Mucosa of rectum (tissue), 2 donors: Measurements from ENCODE around the gene PLPPR1.

ENCODE experiments used
- H3K27ac ChIP-seq, 2 donors: one replicate each; pipeline ENCODE4 v1.7.0; 2013; ENCODE audit warnings: inconsistent platforms in 2 of 2, low read depth in 2 of 2, low read length in 2 of 2
- H3K27me3 ChIP-seq, 2 donors: one replicate each; pipeline ENCODE4 v1.7.0; 2013; ENCODE audit warnings: low read length in 2 of 2; ENCODE audit not compliant: control insufficient read depth in 2 of 2, insufficient read depth in 2 of 2
- H3K36me3 ChIP-seq, 2 donors: one replicate each; pipeline ENCODE4 v1.7.0; 2013; ENCODE audit warnings: low read length in 2 of 2; ENCODE audit not compliant: control insufficient read depth in 2 of 2, insufficient read depth in 2 of 2
- H3K4me1 ChIP-seq, 2 donors: one replicate each; pipeline ENCODE4 v1.7.0; 2013; ENCODE audit warnings: low read length in 2 of 2, mild to moderate bottlenecking in 1 of 2; ENCODE audit not compliant: control insufficient read depth in 2 of 2, insufficient read depth in 2 of 2
- H3K4me3 ChIP-seq, 2 donors: one replicate each; pipeline ENCODE4 v1.7.0; 2013; ENCODE audit warnings: low read length in 2 of 2
- H3K9ac ChIP-seq, 2 donors: one replicate each; pipeline ENCODE4 v1.7.0; 2013; ENCODE audit warnings: low read length in 2 of 2, low read depth in 1 of 2, mild to moderate bottlenecking in 1 of 2
- H3K9me3 ChIP-seq, 2 donors: one replicate each; pipeline ENCODE4 v1.7.0; 2013; ENCODE audit warnings: low read length in 2 of 2; ENCODE audit not compliant: control insufficient read depth in 2 of 2
- donor health status: healthy.
- donor health status: Normal muscosa, but diverticular disease.

The PLPPR1 gene

DNA sequence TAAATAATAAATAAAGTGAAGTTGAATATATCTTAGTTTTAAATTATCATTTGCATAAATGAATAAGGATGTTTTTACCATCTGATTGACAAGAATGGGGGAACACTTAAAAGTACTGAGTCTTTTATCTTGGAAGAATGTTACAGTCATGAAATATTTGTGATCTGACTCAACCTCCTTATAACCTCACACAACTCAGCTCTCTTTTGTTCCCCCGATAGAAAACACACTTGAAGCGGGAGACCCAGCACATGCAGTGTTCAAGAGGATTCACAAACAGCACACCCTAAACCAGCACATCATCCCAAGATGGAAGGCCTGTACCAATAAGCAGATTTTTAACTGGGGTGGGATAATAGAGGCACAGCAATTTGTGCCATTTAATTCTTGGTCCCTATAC is 340.8 kb downstream of the PLPPR1 start:
- no peak overlapping the region for H3K27ac ChIP-seq
- H3K9me3 ChIP-seq: no peaks in the 10 kb centered on the region
- no peak overlapping the region for H3K4me3 ChIP-seq
- H3K27me3 ChIP-seq: no peaks in the 10 kb centered on the region
- no peaks in the 10 kb centered on the region for H3K36me3 ChIP-seq
- no peaks in the 10 kb centered on the region for H3K4me1 ChIP-seq
- no peak overlapping the region for H3K9ac ChIP-seq

DNA sequence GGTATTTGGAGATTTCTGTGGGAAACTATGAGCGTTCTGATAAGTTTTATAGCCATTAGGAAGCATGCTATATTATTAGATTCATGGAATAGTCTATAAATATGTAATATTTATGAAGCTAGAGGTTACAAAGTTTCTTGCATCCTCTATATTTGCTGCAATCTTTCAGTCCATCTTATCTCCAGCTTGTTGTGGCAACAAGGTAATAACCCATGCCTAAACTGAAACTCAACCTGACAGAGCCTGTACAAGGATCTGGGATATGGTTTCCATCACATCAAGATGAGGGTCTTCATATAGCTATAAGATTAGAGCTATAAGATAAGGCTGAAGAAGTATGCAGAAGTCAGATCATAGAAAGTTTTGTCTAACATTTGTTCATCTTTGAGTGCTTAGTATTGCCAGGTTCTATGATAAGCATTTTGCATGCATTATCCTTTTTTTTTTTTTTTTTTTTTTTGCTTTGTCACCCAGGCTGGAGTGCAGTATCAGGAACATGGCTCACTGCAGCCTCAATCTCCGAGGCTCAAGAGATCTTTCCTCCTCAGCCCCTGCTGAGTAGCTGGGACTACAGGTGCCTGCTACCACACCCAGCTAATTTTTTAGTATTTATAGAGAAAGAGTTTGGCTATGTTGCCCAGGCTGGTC is 341.5 kb downstream of the PLPPR1 start:
- Histone ChIP-seq H3K36me3 (no peaks in the 10 kb centered on the region), H3K27ac (no peak overlapping the region), H3K4me1 (no peaks in the 10 kb centered on the region), H3K9me3 (no peaks in the 10 kb centered on the region), H3K9ac (no peak overlapping the region), H3K27me3 (no peaks in the 10 kb centered on the region), H3K4me3 (no peak overlapping the region)

- Histone ChIP-seq H3K36me3 (no peaks in the 10 kb centered on the region), H3K9me3 (no peaks in the 10 kb centered on the region), H3K4me1 (no peaks in the 10 kb centered on the region), H3K27me3 (no peaks in the 10 kb centered on the region), H3K27ac (no peak overlapping the region), H3K9ac (no peak overlapping the region), H3K4me3 (no peak overlapping the region)
Observed at GRCh38 chr9:101371813-101372212, 343.3 kb downstream of the PLPPR1 start.

GRCh38 chr9:101372327-101373118 is 344.0 kb downstream of the PLPPR1 start:
- Histone ChIP-seq H3K36me3 (no peaks in the 10 kb centered on the region), H3K4me3 (no peak overlapping the region), H3K9me3 (no peaks in the 10 kb centered on the region), H3K27me3 (no peaks in the 10 kb centered on the region), H3K27ac (no peak overlapping the region), H3K9ac (no peak overlapping the region), H3K4me1 (no peaks in the 10 kb centered on the region)
